HG03442 (cell line): ENCODE results near the gene ASCC3.
A peak's percentile ranks its signal among the peaks of the same experiment; 100 is the strongest.
"Not testable (repeated sequence)": the region's sequence is repeated elsewhere in the genome, so short reads cannot be mapped to it uniquely, and the experiment has no call there.

Experiments used
- ATAC-seq: cut with Tn5 transposase; IDR thresholded peaks from one replicate; pipeline ENCODE4 v1.9.1; 2021; ENCODE audit warnings: mild to moderate bottlenecking, moderate library complexity; ENCODE audit not compliant: unreplicated experiment

The ASCC3 gene

GRCh38 chr6:100880853-100881706, at the start of gene ASCC3:
Gene ASCC3 (minus strand): TSS chr6:100881329. CDS start chr6:100867997, 13,332 bp downstream.
- peak; percentile 95 for ATAC-seq

GRCh38 chr6:100925749-100926148, 44.6 kb upstream of the ASCC3 start:
- no peak for ATAC-seq

- ATAC-seq = no peak
These were observed 43.6 kb upstream of the ASCC3 start for GRCh38 chr6:100924534-100925227.

- no peak for ATAC-seq
These were observed 42.5 kb upstream of the ASCC3 start for GRCh38 chr6:100923481-100924165.

GRCh38 chr6:100920028-100920605, 39.0 kb upstream of the ASCC3 start:
- no peak for ATAC-seq

GRCh38 chr6:100918152-100918551, 37.0 kb upstream of the ASCC3 start:
- ATAC-seq = no peak

GRCh38 chr6:100915876-100916275, 34.7 kb upstream of the ASCC3 start:
- no peak for ATAC-seq

GRCh38 chr6:100913400-100914276, 32.5 kb upstream of the ASCC3 start:
- ATAC-seq = no peak

- no peak for ATAC-seq
These were observed 25.2 kb upstream of the ASCC3 start for GRCh38 chr6:100906325-100906724.

- ATAC-seq = no peak
These were observed 23.9 kb upstream of the ASCC3 start for GRCh38 chr6:100905067-100905466.

GRCh38 chr6:100904316-100904715, 23.2 kb upstream of the ASCC3 start:
- ATAC-seq = no peak

- ATAC-seq = no peak
These were observed 20.5 kb upstream of the ASCC3 start for GRCh38 chr6:100901582-100901981.

- no peak for ATAC-seq
These were observed 18.1 kb upstream of the ASCC3 start for GRCh38 chr6:100899202-100899601.

- ATAC-seq = no peak
These were observed 16.5 kb upstream of the ASCC3 start for GRCh38 chr6:100897671-100898070.

GRCh38 chr6:100893743-100894142, 12.6 kb upstream of the ASCC3 start:
- ATAC-seq = no peak

- ATAC-seq = no peak
These were observed 11.6 kb upstream of the ASCC3 start for GRCh38 chr6:100892693-100893092.

- ATAC-seq = no peak
These were observed 11.0 kb upstream of the ASCC3 start for GRCh38 chr6:100892116-100892515.

- ATAC-seq = no peak
These were observed 9.9 kb upstream of the ASCC3 start for GRCh38 chr6:100891079-100891478.

- not testable (repeated sequence) for ATAC-seq
These were observed 9.5 kb upstream of the ASCC3 start for GRCh38 chr6:100890646-100891045.

- no peak for ATAC-seq
These were observed 8.2 kb upstream of the ASCC3 start for GRCh38 chr6:100889351-100889750.
